GM12878 (cell line): Measurements from ENCODE around the gene BOLA2B. TPM values are rescaled to one million over a fixed set of nuclear protein-coding genes. Genes with fewer than 3 reads are reported as not detected.
A peak's percentile ranks its signal among the peaks of the same experiment; 100 is the strongest.

Experiments used
- BCL11A ChIP-seq: IDR thresholded peaks from 2 replicates; pipeline ENCODE4 v1.6.1; 2011; ENCODE audit warnings: low read depth, low read length
- NFIC ChIP-seq: IDR thresholded peaks from 2 replicates; pipeline ENCODE4 v1.6.1; 2012; ENCODE audit warnings: low read depth, mild to moderate bottlenecking, inconsistent platforms, low read length, moderate library complexity
- TCF12 ChIP-seq: IDR thresholded peaks from 2 replicates; pipeline ENCODE4 v1.6.1; 2011; ENCODE audit warnings: low read depth, mild to moderate bottlenecking, low read length
- polyA plus RNA-seq, 11 experiments: library from polyadenylated mRNA; depleted of rRNA in 4 of 11; unstranded in 6 of 11; stranded (reverse) in 5 of 11; fragments of >200 nt; fragmentation: Nextera tagmentation in 4 of 11; fragmentation: Illumina TruSeq in 1 of 11; extraction: Ambion mirVana in 4 of 11; extraction: Trizol in 1 of 11; gene quantifications; 1 replicate in 1 of 11; 2 replicates in 10 of 11; pipeline versions ENCODE4 v1.2.1 to v1.2.3, GENCODE V29; 2011 to 2016; ENCODE audit warnings: inconsistent platforms in 2 of 11, missing spikeins in 2 of 11, low read depth in 1 of 11
- total RNA-seq, 4 experiments: library from RNA; depleted of rRNA in 3 of 4; stranded (reverse); fragments of >200 nt in 3 of 4; fragmentation: Illumina TruSeq in 1 of 4; extraction: Trizol in 1 of 4; gene quantifications; 2 replicates each; pipeline versions ENCODE4 v1.2.1 to v1.2.3, GENCODE V29; 2013 to 2021
- TF ChIP-seq, protein P1 (sequence below): fragments of 450-650 bp; IDR thresholded peaks from 2 replicates; pipeline ENCODE4 v1.6.1; 2017; ENCODE audit warnings: mild to moderate bottlenecking, moderate library complexity
- TF ChIP-seq, protein P2 (sequence below): IDR thresholded peaks from 2 replicates; pipeline ENCODE4 v1.6.1; 2012; ENCODE audit warnings: improper control_type of control experiment, low read depth, low read length; ENCODE audit not compliant: insufficient replicate concordance

Gene BOLA2B
- total and polyA plus RNA-seq, 10 of the 15 experiments (the other 5 are each of a cell fraction or from before 2014, with no cell fraction given), result 39.9 to 292 (median 130) TPM

- TF ChIP-seq, protein P1, sequence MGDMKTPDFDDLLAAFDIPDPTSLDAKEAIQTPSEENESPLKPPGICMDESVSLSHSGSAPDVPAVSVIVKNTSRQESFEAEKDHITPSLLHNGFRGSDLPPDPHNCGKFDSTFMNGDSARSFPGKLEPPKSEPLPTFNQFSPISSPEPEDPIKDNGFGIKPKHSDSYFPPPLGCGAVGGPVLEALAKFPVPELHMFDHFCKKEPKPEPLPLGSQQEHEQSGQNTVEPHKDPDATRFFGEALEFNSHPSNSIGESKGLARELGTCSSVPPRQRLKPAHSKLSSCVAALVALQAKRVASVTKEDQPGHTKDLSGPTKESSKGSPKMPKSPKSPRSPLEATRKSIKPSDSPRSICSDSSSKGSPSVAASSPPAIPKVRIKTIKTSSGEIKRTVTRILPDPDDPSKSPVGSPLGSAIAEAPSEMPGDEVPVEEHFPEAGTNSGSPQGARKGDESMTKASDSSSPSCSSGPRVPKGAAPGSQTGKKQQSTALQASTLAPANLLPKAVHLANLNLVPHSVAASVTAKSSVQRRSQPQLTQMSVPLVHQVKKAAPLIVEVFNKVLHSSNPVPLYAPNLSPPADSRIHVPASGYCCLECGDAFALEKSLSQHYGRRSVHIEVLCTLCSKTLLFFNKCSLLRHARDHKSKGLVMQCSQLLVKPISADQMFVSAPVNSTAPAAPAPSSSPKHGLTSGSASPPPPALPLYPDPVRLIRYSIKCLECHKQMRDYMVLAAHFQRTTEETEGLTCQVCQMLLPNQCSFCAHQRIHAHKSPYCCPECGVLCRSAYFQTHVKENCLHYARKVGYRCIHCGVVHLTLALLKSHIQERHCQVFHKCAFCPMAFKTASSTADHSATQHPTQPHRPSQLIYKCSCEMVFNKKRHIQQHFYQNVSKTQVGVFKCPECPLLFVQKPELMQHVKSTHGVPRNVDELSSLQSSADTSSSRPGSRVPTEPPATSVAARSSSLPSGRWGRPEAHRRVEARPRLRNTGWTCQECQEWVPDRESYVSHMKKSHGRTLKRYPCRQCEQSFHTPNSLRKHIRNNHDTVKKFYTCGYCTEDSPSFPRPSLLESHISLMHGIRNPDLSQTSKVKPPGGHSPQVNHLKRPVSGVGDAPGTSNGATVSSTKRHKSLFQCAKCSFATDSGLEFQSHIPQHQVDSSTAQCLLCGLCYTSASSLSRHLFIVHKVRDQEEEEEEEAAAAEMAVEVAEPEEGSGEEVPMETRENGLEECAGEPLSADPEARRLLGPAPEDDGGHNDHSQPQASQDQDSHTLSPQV, result no peak
- TF ChIP-seq, protein P2, sequence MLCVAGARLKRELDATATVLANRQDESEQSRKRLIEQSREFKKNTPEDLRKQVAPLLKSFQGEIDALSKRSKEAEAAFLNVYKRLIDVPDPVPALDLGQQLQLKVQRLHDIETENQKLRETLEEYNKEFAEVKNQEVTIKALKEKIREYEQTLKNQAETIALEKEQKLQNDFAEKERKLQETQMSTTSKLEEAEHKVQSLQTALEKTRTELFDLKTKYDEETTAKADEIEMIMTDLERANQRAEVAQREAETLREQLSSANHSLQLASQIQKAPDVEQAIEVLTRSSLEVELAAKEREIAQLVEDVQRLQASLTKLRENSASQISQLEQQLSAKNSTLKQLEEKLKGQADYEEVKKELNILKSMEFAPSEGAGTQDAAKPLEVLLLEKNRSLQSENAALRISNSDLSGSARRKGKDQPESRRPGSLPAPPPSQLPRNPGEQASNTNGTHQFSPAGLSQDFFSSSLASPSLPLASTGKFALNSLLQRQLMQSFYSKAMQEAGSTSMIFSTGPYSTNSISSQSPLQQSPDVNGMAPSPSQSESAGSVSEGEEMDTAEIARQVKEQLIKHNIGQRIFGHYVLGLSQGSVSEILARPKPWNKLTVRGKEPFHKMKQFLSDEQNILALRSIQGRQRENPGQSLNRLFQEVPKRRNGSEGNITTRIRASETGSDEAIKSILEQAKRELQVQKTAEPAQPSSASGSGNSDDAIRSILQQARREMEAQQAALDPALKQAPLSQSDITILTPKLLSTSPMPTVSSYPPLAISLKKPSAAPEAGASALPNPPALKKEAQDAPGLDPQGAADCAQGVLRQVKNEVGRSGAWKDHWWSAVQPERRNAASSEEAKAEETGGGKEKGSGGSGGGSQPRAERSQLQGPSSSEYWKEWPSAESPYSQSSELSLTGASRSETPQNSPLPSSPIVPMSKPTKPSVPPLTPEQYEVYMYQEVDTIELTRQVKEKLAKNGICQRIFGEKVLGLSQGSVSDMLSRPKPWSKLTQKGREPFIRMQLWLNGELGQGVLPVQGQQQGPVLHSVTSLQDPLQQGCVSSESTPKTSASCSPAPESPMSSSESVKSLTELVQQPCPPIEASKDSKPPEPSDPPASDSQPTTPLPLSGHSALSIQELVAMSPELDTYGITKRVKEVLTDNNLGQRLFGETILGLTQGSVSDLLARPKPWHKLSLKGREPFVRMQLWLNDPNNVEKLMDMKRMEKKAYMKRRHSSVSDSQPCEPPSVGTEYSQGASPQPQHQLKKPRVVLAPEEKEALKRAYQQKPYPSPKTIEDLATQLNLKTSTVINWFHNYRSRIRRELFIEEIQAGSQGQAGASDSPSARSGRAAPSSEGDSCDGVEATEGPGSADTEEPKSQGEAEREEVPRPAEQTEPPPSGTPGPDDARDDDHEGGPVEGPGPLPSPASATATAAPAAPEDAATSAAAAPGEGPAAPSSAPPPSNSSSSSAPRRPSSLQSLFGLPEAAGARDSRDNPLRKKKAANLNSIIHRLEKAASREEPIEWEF, result no peak
- TF ChIP-seq BCL11A, result peak; percentile 68
- TF ChIP-seq NFIC, result peak; percentile 69
- 0 out of 2 replicates have a peak, but pooled peaks have one; percentile 36 for TF ChIP-seq TCF12
Measured at GRCh38 chr16:30166202-30166902, 27.1 kb downstream of the BOLA2B start (continued).
